Activated naive CD4-positive, alpha-beta T cell treated with anti-CD3 and anti-CD28 coated beads for 36 hours (primary cell): Measurements from ENCODE around the gene DDX50. TPM values are rescaled to one million over a fixed set of nuclear protein-coding genes. Genes with fewer than 3 reads are reported as not detected.
"Not testable (repeated sequence)": the region's sequence is repeated elsewhere in the genome, so short reads cannot be mapped to it uniquely, and the experiment has no call there.

Source experiments
- CTCF ChIA-PET: fragments of 350-600 bp; sonication (Branson Sonifier 250); formaldehyde crosslinking; loops from one replicate; lab custom pipeline; 2021; ENCODE audit warnings: antibody characterized with exemption; lab: Charles Lee
- DNase-seq: peaks from one replicate; pipeline ENCODE4 v3.0.0-alpha.2; 2020
- H3K27ac Mint-ChIP-seq: one replicate; pipeline ENCODE4 v1.8.0; 2021; ENCODE audit warnings: mild to moderate bottlenecking, mixed read lengths
- H3K27me3 Mint-ChIP-seq: one replicate; pipeline ENCODE4 v1.8.0; 2021; ENCODE audit warnings: low read depth, mixed read lengths
- H3K36me3 Mint-ChIP-seq: one replicate; pipeline ENCODE4 v1.8.0; 2021; ENCODE audit warnings: low read depth, mixed read lengths
- H3K4me1 Mint-ChIP-seq: one replicate; pipeline ENCODE4 v1.8.0; 2021; ENCODE audit warnings: low read depth, mixed read lengths
- H3K4me3 Mint-ChIP-seq: one replicate; pipeline ENCODE4 v1.8.0; 2021; ENCODE audit warnings: mild to moderate bottlenecking, moderate library complexity, mixed read lengths
- H3K9me3 Mint-ChIP-seq: one replicate; pipeline ENCODE4 v1.8.0; 2021; ENCODE audit warnings: mixed read lengths
- intact Hi-C: fragments of 100-400 bp; cut with micrococcal nuclease; formaldehyde crosslinking; loops from one replicate; pipeline ENCODE4 v1.15.1; 2023
- total RNA-seq, 2 experiments: library from RNA; stranded (reverse); gene quantifications; one replicate each; pipeline ENCODE4 v1.2.3, GENCODE V29; 2021

DDX50 gene
- total RNA-seq, 2 experiments from 2014 or later: 62.1 to 66.0 TPM

- Mint-ChIP-seq H3K4me1 (peaks cover 7% of the 10 kb centered on the region), H3K36me3 (peaks cover 21% of the 10 kb centered on the region), H3K27ac (no peak overlapping the region), H3K27me3 (no peaks in the 10 kb centered on the region), H3K4me3 (no peak overlapping the region), H3K9me3 (no peaks in the 10 kb centered on the region)
- DNase-seq: no peak
- CTCF ChIA-PET: interaction anchor here (0.7 kb wide), 1 partner anchor 27 kb away, joined by 3 read pairs; no protein-coding TSS in a partner anchor
- intact Hi-C loops: no loop called here
Observed at GRCh38 chr10:68925489-68925888, 24.4 kb downstream of the DDX50 start.

GRCh38 chr10:68929157-68929556, 28.0 kb downstream of the DDX50 start:
- H3K36me3 Mint-ChIP-seq: peaks cover 24% of the 10 kb centered on the region
- H3K27ac Mint-ChIP-seq, CTCF ChIA-PET, intact Hi-C loops, DNase-seq, H3K4me3 Mint-ChIP-seq, H3K9me3 Mint-ChIP-seq, H3K4me1 Mint-ChIP-seq, H3K27me3 Mint-ChIP-seq: not testable (repeated sequence)

GRCh38 chr10:68929888-68930287, 28.8 kb downstream of the DDX50 start:
- CTCF ChIA-PET, intact Hi-C loops, H3K9me3 Mint-ChIP-seq: not testable (repeated sequence)

GRCh38 chr10:68932860-68933259, 31.7 kb downstream of the DDX50 start:
- Mint-ChIP-seq H3K4me1 (peaks cover 11% of the 10 kb centered on the region), H3K36me3 (peaks cover 21% of the 10 kb centered on the region)
- DNase-seq, intact Hi-C loops, H3K27ac Mint-ChIP-seq, H3K27me3 Mint-ChIP-seq, H3K9me3 Mint-ChIP-seq, H3K4me3 Mint-ChIP-seq: not testable (repeated sequence)
- CTCF ChIA-PET: interaction anchor here (0.6 kb wide), 1 partner anchor 66 kb away, joined by 3 read pairs; no protein-coding TSS in a partner anchor

More at GRCh38 chr10:68929888-68930287, 28.8 kb downstream of the DDX50 start:
- not testable (repeated sequence) for H3K27me3 Mint-ChIP-seq, H3K4me1 Mint-ChIP-seq, H3K27ac Mint-ChIP-seq, H3K4me3 Mint-ChIP-seq, DNase-seq
- H3K36me3 Mint-ChIP-seq: peaks cover 20% of the 10 kb centered on the region

- Mint-ChIP-seq H3K27ac (no peak overlapping the region), H3K27me3 (no peaks in the 10 kb centered on the region), H3K4me1 (peaks cover 11% of the 10 kb centered on the region), H3K4me3 (no peak overlapping the region), H3K9me3 (no peaks in the 10 kb centered on the region), H3K36me3 (peaks cover 29% of the 10 kb centered on the region)
- CTCF ChIA-PET: no interaction called here
- intact Hi-C loops: no loop called here
- no peak for DNase-seq
Observed at GRCh38 chr10:68934994-68935393, 33.9 kb downstream of the DDX50 start.

- intact Hi-C loops: no loop called here
- Mint-ChIP-seq H3K4me1 (peaks cover 11% of the 10 kb centered on the region), H3K4me3 (no peak overlapping the region), H3K9me3 (no peaks in the 10 kb centered on the region), H3K36me3 (peaks cover 24% of the 10 kb centered on the region), H3K27me3 (no peaks in the 10 kb centered on the region), H3K27ac (no peak overlapping the region)
- CTCF ChIA-PET: no interaction called here
- no peak for DNase-seq
Observed at GRCh38 chr10:68938117-68938516, 37.0 kb downstream of the DDX50 start.

- CTCF ChIA-PET: no interaction called here
- DNase-seq: no peak
- intact Hi-C loops: no loop called here
- Mint-ChIP-seq H3K36me3 (peaks cover 24% of the 10 kb centered on the region), H3K4me3 (no peak overlapping the region), H3K27ac (peak overlapping the region; percentile 15), H3K4me1 (peaks cover 11% of the 10 kb centered on the region), H3K9me3 (no peaks in the 10 kb centered on the region), H3K27me3 (no peaks in the 10 kb centered on the region)
Observed at GRCh38 chr10:68938884-68939283, 37.8 kb downstream of the DDX50 start.

- H3K27me3 Mint-ChIP-seq, H3K27ac Mint-ChIP-seq, DNase-seq, intact Hi-C loops, H3K9me3 Mint-ChIP-seq, H3K4me3 Mint-ChIP-seq, H3K4me1 Mint-ChIP-seq: not testable (repeated sequence)
- peaks cover 22% of the 10 kb centered on the region for H3K36me3 Mint-ChIP-seq
- CTCF ChIA-PET: interaction anchor here (0.6 to 2.2 kb wide), 2 partner anchors 15 to 230 kb away, joined by 3 to 5 read pairs; partner anchors contain the start of gene DDX21
Observed at GRCh38 chr10:68940917-68941316, 39.8 kb downstream of the DDX50 start.

- Mint-ChIP-seq H3K4me3 (no peak overlapping the region), H3K9me3 (no peaks in the 10 kb centered on the region), H3K4me1 (peaks cover 10% of the 10 kb centered on the region), H3K27ac (no peak overlapping the region), H3K36me3 (peaks cover 19% of the 10 kb centered on the region), H3K27me3 (no peaks in the 10 kb centered on the region)
- no peak for DNase-seq
- intact Hi-C loops: no loop called here
- CTCF ChIA-PET: no interaction called here
Observed at GRCh38 chr10:68950598-68950997, 49.5 kb downstream of the DDX50 start.

- no peaks in the 10 kb centered on the region for H3K9me3 Mint-ChIP-seq
- H3K4me1 Mint-ChIP-seq: peaks cover 35% of the 10 kb centered on the region
Observed at GRCh38 chr10:68954904-68955303, 53.8 kb downstream of the DDX50 start.

GRCh38 chr10:68955355-68955831, 54.3 kb downstream of the DDX50 start:
- CTCF ChIA-PET: interaction anchor here (0.6 to 1.9 kb wide), 11 partner anchors 14 to 225 kb away, joined by 3 to 10 read pairs (median 4); no protein-coding TSS in a partner anchor
- no peak for DNase-seq
- Mint-ChIP-seq H3K4me1 (peaks cover 39% of the 10 kb centered on the region), H3K27me3 (no peaks in the 10 kb centered on the region), H3K36me3 (peaks cover 42% of the 10 kb centered on the region), H3K27ac (peak overlapping the region; percentile 100), H3K9me3 (no peaks in the 10 kb centered on the region), H3K4me3 (peak overlapping the region; percentile 100)
- intact Hi-C loops: loop anchor here (1.0 to 5.0 kb wide), 2 partner anchors 168 to 437 kb away; no protein-coding TSS in a partner anchor

More at GRCh38 chr10:68954904-68955303, 53.8 kb downstream of the DDX50 start:
- intact Hi-C loops: loop anchor here (1.0 to 5.0 kb wide), 2 partner anchors 168 to 437 kb away; no protein-coding TSS in a partner anchor
- Mint-ChIP-seq H3K27ac (peak overlapping the region; percentile 33), H3K27me3 (no peaks in the 10 kb centered on the region), H3K36me3 (peaks cover 39% of the 10 kb centered on the region), H3K4me3 (peak overlapping the region; percentile 68)
- CTCF ChIA-PET: interaction anchor here (0.6 to 1.9 kb wide), 9 partner anchors 26 to 224 kb away, joined by 3 to 10 read pairs (median 4); no protein-coding TSS in a partner anchor
- DNase-seq: no peak

GRCh38 chr10:68955832-68956532, 54.9 kb downstream of the DDX50 start, which contains the start of gene DDX21:
DDX21 (plus strand) TSS chr10:68956170; CDS start chr10:68956226, 56 bp downstream.
- CTCF ChIA-PET: interaction anchor here (0.6 to 1.9 kb wide), 12 partner anchors 14 to 225 kb away, joined by 3 to 10 read pairs (median 4); no protein-coding TSS in a partner anchor
- peak within 1 kb of the TSS; percentile 100 for H3K4me3 Mint-ChIP-seq
- H3K4me1 Mint-ChIP-seq: peaks cover 44% of the 10 kb centered on the region
- H3K9me3 Mint-ChIP-seq: no peaks in the 10 kb centered on the region
- H3K27me3 Mint-ChIP-seq: no peaks in the 10 kb centered on the region
- peak; percentile 94 for DNase-seq
- peak within 1 kb of the TSS; percentile 100 for H3K27ac Mint-ChIP-seq
- peaks cover 45% of the 10 kb centered on the region for H3K36me3 Mint-ChIP-seq
- intact Hi-C loops: loop anchor here (1.0 to 5.0 kb wide), 9 partner anchors 32 to 452 kb away; partner anchors contain the start of genes CCAR1, DDX50 and KIFBP
